Epithelial cell of esophagus (primary cell): ENCODE results near the gene IL1RAPL2.

Experiments used
- DNase-seq: peaks from one replicate; pipeline ENCODE4 v3.0.0; 2010; ENCODE audit warnings: low read depth
- H3K4me3 ChIP-seq: 2 replicates; pipeline ENCODE4 v1.5.1; 2011; ENCODE audit warnings: mild to moderate bottlenecking, low read length, control low read depth
- TF ChIP-seq, protein P1 (sequence below): IDR thresholded peaks from 2 replicates; pipeline ENCODE4 v1.5.1; 2011; ENCODE audit warnings: low read depth, mild to moderate bottlenecking, low read length, control low read depth, inconsistent platforms; ENCODE audit not compliant: insufficient read depth; ENCODE audit errors: missing control alignments

Gene IL1RAPL2

GRCh38 chrX:104749951-104750610 is 184.1 kb downstream of the IL1RAPL2 start:
- no peak overlapping the region for H3K4me3 ChIP-seq
- TF ChIP-seq, protein P1, sequence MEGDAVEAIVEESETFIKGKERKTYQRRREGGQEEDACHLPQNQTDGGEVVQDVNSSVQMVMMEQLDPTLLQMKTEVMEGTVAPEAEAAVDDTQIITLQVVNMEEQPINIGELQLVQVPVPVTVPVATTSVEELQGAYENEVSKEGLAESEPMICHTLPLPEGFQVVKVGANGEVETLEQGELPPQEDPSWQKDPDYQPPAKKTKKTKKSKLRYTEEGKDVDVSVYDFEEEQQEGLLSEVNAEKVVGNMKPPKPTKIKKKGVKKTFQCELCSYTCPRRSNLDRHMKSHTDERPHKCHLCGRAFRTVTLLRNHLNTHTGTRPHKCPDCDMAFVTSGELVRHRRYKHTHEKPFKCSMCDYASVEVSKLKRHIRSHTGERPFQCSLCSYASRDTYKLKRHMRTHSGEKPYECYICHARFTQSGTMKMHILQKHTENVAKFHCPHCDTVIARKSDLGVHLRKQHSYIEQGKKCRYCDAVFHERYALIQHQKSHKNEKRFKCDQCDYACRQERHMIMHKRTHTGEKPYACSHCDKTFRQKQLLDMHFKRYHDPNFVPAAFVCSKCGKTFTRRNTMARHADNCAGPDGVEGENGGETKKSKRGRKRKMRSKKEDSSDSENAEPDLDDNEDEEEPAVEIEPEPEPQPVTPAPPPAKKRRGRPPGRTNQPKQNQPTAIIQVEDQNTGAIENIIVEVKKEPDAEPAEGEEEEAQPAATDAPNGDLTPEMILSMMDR: no peak
- no peak for DNase-seq

DNA sequence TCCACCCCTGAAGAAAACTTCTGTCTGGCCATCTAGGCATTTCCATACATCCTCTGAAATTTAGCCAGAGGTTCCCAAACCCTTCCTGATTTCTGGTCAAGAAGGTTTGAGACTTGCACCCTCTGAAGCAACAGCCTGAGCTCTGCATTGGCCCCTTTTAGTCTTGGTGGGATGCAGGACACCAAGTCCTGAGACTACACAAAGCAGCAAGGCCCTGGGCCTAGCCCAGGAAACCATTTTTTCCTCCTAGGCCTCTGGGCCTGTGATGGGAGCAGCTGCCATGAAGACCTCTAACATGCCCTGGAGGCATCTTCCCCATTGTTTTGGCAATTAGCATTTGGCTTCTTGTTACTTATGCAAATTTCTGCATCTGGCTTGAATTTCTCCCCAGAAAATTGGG is 196.6 kb downstream of the IL1RAPL2 start:
- DNase-seq: no peak
- TF ChIP-seq, protein P1: no peak
- no peak overlapping the region for H3K4me3 ChIP-seq

DNA sequence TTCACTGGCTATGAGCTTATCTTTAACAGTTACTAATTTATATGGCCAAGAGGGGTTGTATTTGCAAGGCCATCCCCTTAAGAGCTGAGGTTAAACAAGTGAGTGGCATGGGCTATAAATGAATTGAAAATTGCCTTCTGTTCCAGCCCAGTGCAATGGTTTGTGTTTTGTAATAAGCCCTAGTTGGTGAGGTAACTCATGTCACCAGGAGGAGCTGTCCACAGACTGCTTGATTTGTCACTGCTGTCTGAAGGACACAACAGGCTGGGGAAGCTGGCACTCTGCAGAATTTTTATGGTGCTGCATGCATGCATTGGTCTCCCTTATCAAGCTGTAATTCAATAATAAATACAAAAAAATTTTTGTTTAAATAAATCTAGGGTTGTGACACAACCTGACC is 223.8 kb downstream of the IL1RAPL2 start:
- TF ChIP-seq, protein P1: no peak
- H3K4me3 ChIP-seq: no peak overlapping the region

GRCh38 chrX:104795804-104796203 is 229.8 kb downstream of the IL1RAPL2 start:
- TF ChIP-seq, protein P1: no peak
- no peak overlapping the region for H3K4me3 ChIP-seq
- DNase-seq: no peak

More for the DNA sequence above, 223.8 kb downstream of the IL1RAPL2 start:
- no peak for DNase-seq

- DNase-seq: peak; percentile 0
- TF ChIP-seq, protein P1: no peak
- no peak overlapping the region for H3K4me3 ChIP-seq
Measured at GRCh38 chrX:104803219-104803618, 237.2 kb downstream of the IL1RAPL2 start.

GRCh38 chrX:104806346-104806745 is 240.3 kb downstream of the IL1RAPL2 start:
- no peak overlapping the region for H3K4me3 ChIP-seq
- TF ChIP-seq, protein P1: no peak
- DNase-seq: no peak

DNA sequence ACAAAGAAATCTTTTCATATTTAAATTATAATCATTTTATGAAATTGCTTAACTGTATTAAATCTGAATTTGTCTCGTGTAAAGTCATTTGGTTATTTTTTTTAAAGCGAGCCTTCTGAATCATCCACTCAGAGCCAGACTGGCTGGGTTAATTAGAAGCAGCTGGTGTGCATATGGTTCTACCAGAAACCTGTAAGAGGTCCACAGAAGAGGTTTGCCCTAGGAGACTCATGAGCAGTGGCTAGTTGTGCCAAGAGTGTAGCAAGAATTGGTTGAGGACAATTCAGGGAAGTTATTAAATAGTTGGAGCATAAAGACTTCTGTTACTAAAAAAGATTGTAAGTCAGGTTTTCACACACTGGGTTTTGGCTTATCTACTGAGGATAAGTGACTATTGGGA is 267.4 kb downstream of the IL1RAPL2 start:
- no peak overlapping the region for H3K4me3 ChIP-seq
- no peak for DNase-seq
- TF ChIP-seq, protein P1: no peak
